Osteoblast (primary cell): ENCODE results near the gene ZNF30. TPM values are rescaled to one million over a fixed set of nuclear protein-coding genes. Genes with fewer than 3 reads are reported as not detected.
"Not testable (repeated sequence)": the region's sequence is repeated elsewhere in the genome, so short reads cannot be mapped to it uniquely, and the experiment has no call there.

ENCODE experiments used
- DNase-seq: peaks from one replicate; pipeline ENCODE4 v3.0.0; 2011; ENCODE audit warnings: low spot score, mixed read lengths; ENCODE audit not compliant: insufficient read length; ENCODE audit errors: missing footprints
- H2AFZ ChIP-seq: 2 replicates; pipeline ENCODE4 v1.6.0; 2011; ENCODE audit warnings: mild to moderate bottlenecking, low read length
- H3K27ac ChIP-seq: 2 replicates; pipeline ENCODE4 v1.5.1; 2011; ENCODE audit warnings: mild to moderate bottlenecking, low read depth, low read length, moderate library complexity
- H3K27me3 ChIP-seq: 2 replicates; pipeline ENCODE4 v1.6.0; 2012; ENCODE audit warnings: mild to moderate bottlenecking, control low read depth, inconsistent platforms, low read length, moderate library complexity; ENCODE audit not compliant: insufficient read depth
- H3K36me3 ChIP-seq: 2 replicates; pipeline ENCODE4 v1.5.1; 2011; ENCODE audit warnings: mild to moderate bottlenecking, low read length, control low read depth, moderate library complexity; ENCODE audit not compliant: insufficient read depth
- H3K4me1 ChIP-seq: 2 replicates; pipeline ENCODE4 v1.5.1; 2011; ENCODE audit warnings: mild to moderate bottlenecking, low read length, control low read depth, moderate library complexity; ENCODE audit not compliant: insufficient read depth
- H3K4me2 ChIP-seq: 2 replicates; pipeline ENCODE4 v1.6.0; 2011; ENCODE audit warnings: mild to moderate bottlenecking, low read length; ENCODE audit not compliant: insufficient read depth
- H3K4me3 ChIP-seq: fragments of 200-600 bp; sonication (generic); 3 replicates; pipeline ENCODE4 v1.5.1; 2012; ENCODE audit warnings: mild to moderate bottlenecking, low read length, inconsistent platforms; ENCODE audit not compliant: insufficient read depth
- H3K79me2 ChIP-seq: 2 replicates; pipeline ENCODE4 v1.6.0; 2012; ENCODE audit warnings: mild to moderate bottlenecking, low read length, control low read depth, inconsistent platforms; ENCODE audit not compliant: insufficient read depth
- H3K9me3 ChIP-seq: 2 replicates; pipeline ENCODE4 v1.5.1; 2011; ENCODE audit warnings: low read depth, low read length, control low read depth
- H4K20me1 ChIP-seq: 2 replicates; pipeline ENCODE4 v1.6.0; 2012; ENCODE audit warnings: mild to moderate bottlenecking, low read length, control low read depth; ENCODE audit not compliant: insufficient read depth
- total RNA-seq: library from RNA; depleted of rRNA; stranded (reverse); fragments of >200 nt; gene quantifications from 2 replicates; pipeline ENCODE4 v1.2.3, GENCODE V29; 2012
- TF ChIP-seq, protein P1 (sequence below): IDR thresholded peaks from 2 replicates; pipeline ENCODE4 v1.5.1; 2011; ENCODE audit warnings: mild to moderate bottlenecking, low read depth, low read length, moderate library complexity; ENCODE audit errors: extremely low read depth

The ZNF30 gene
- total RNA-seq, 1 donor, result 4.3 TPM

DNA sequence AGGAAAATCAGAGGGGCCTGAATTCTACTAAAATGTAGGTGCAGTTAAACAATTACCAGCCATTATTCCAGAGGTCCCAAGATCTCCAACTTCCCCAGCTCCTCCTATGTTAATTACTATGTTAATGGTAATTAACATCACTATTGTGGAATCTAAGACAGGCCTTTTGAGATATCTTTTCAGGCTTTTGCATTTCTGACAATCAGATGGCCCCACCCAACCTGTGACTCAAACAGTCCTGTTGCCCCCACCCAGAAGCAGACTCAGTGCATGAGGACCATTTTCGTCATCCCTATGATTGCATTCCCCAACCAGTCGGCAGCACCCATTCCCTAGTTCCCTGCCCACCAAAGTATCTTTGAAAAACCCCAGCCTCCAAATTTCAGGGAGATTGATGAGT is 8.5 kb upstream of the ZNF30 start:
- H2AFZ ChIP-seq, result no peak overlapping the region
- H3K27me3 ChIP-seq, result no peaks in the 10 kb centered on the region
- H3K79me2 ChIP-seq, result no peaks in the 10 kb centered on the region
- peaks cover 3% of the 10 kb centered on the region for H3K9me3 ChIP-seq
- H3K27ac ChIP-seq, result no peak overlapping the region
- H4K20me1 ChIP-seq, result no peaks in the 10 kb centered on the region
- TF ChIP-seq, protein P1, sequence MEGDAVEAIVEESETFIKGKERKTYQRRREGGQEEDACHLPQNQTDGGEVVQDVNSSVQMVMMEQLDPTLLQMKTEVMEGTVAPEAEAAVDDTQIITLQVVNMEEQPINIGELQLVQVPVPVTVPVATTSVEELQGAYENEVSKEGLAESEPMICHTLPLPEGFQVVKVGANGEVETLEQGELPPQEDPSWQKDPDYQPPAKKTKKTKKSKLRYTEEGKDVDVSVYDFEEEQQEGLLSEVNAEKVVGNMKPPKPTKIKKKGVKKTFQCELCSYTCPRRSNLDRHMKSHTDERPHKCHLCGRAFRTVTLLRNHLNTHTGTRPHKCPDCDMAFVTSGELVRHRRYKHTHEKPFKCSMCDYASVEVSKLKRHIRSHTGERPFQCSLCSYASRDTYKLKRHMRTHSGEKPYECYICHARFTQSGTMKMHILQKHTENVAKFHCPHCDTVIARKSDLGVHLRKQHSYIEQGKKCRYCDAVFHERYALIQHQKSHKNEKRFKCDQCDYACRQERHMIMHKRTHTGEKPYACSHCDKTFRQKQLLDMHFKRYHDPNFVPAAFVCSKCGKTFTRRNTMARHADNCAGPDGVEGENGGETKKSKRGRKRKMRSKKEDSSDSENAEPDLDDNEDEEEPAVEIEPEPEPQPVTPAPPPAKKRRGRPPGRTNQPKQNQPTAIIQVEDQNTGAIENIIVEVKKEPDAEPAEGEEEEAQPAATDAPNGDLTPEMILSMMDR, result no peak
- H3K36me3 ChIP-seq, result no peaks in the 10 kb centered on the region
- no peak overlapping the region for H3K4me3 ChIP-seq
- no peak overlapping the region for H3K4me2 ChIP-seq
- DNase-seq, result no peak
- H3K4me1 ChIP-seq, result no peaks in the 10 kb centered on the region

DNA sequence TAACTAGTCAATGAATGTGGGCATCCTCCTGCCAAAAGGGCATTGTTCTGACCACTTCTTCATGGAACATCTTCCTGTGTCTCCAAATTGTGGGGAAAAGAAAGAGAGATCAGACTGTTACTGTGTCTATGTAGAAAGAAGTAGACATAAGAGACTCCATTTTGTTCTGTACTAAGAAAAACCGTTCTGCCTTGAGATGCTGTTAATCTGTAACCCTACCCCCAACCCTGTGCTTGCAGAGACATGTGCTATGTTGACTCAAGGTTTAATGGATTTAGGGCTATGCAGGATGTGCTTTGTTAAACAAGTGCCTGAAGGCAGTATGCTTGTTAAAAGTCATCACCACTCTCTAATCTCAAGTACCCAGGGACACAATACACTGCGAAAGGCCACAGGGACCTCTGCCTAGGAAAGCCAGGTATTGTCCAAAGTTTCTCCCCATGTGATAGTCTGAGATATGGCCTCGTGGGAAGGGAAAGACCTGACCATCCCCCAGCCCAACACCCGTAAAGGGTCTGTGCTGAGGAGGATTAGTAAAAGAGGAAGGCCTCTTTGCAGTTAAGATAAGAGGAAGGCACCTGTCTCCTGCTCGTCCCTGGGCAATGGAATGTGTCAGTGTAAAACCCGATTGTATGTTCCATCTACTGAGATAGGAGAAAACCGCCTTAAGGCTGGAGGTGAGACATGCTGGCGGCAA is 6.5 kb upstream of the ZNF30 start:
- not testable (repeated sequence) for H3K79me2 ChIP-seq, H3K4me1 ChIP-seq, H3K36me3 ChIP-seq, H3K27me3 ChIP-seq, H2AFZ ChIP-seq, H4K20me1 ChIP-seq, H3K4me2 ChIP-seq, H3K9me3 ChIP-seq, H3K4me3 ChIP-seq, H3K27ac ChIP-seq
- peak; percentile 46 for DNase-seq

DNA sequence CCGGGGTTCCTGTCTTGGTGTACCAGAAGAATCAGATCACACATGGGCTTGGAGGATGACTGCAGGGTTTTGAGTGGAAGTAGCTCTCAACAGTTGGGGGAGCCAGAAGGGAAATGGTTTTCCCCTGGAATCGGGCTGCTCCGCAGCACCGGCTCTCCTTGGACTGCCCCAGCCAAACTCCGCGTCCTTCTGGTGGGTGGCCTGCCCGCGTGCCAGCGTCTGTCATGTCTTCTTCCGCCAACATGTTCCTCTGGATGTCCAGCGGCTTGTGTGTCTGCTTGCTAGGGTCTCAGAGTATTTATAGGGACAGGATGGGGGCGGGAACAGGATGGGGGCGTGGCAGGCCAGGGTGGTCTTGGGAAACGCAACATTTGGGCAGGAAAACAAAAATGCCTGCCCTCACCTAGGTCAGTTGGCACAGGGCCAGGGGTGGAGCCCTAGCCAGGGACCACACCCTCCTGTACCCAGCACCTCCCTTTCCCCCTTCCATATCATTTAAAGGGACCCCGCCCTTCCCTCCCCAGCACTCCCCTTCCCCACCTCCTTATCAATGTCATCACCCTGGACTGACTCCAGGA is 1.3 kb upstream of the ZNF30 start:
- H3K27ac ChIP-seq, result no peak overlapping the region
- H3K36me3 ChIP-seq, result no peaks in the 10 kb centered on the region
- no peaks in the 10 kb centered on the region for H3K27me3 ChIP-seq
- no peak for DNase-seq
- H3K4me3 ChIP-seq, result no peak overlapping the region
- H4K20me1 ChIP-seq, result no peaks in the 10 kb centered on the region
- no peaks in the 10 kb centered on the region for H3K79me2 ChIP-seq
- TF ChIP-seq, protein P1, result no peak
- peaks cover 7% of the 10 kb centered on the region for H3K4me1 ChIP-seq
- H3K4me2 ChIP-seq, result no peak overlapping the region
- no peak overlapping the region for H2AFZ ChIP-seq
- H3K9me3 ChIP-seq, result no peaks in the 10 kb centered on the region

DNA sequence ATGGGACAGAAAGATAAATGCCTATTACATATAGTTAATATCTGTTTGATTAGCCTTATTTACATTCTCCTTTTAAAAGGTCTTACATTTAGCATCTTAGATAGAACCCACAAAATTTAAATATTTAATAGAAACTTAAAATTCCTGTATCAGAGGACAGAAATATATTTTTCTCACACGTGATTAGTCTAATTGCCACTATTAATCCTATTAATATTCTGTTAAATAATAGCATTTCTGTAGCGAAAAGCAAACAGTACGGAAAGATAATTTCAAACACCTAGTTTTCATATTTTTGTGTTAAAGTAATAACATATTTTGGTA is 380 bp upstream of the ZNF30 start:
- H3K4me3 ChIP-seq, result peak overlapping the region; percentile 90
- H3K36me3 ChIP-seq, result peaks cover 1% of the 10 kb centered on the region
- H2AFZ ChIP-seq, result peak overlapping the region; percentile 99
- H3K4me1 ChIP-seq, result peaks cover 7% of the 10 kb centered on the region
- H3K79me2 ChIP-seq, result no peaks in the 10 kb centered on the region
- peak; percentile 47 for DNase-seq
- H4K20me1 ChIP-seq, result no peaks in the 10 kb centered on the region
- no peaks in the 10 kb centered on the region for H3K27me3 ChIP-seq
- no peaks in the 10 kb centered on the region for H3K9me3 ChIP-seq
- H3K27ac ChIP-seq, result no peak overlapping the region
- TF ChIP-seq, protein P1, result no peak
- peak overlapping the region; percentile 98 for H3K4me2 ChIP-seq
